ENCODE measurements around the gene WSB1.
"Not testable (repeated sequence)": the region's sequence is repeated elsewhere in the genome, so short reads cannot be mapped to it uniquely, and the experiment has no call there.

WSB1 gene

DNA sequence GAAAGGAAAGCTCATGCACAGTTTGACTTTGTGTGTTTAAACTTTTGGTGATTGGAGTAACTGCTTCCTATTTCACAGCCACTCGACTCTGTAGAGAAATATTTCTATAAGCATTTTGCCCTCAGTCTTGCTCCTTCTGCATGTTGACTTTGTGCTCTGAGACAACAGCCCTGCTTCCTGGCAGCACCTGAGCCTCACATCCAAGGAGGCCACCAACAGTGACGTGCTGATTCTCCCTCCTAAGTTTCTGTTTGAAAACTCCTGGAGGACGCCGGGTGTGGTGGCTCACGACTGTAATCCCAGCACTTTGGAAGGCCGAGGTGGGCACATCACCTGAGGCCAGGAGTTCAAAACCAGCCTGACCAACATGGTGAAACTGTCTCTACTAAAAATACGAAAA, 23.9 kb upstream of the WSB1 start:
- H3K27ac ChIP-seq: no peak overlapping the region
- no peak overlapping the region for H3K4me3 ChIP-seq

DNA sequence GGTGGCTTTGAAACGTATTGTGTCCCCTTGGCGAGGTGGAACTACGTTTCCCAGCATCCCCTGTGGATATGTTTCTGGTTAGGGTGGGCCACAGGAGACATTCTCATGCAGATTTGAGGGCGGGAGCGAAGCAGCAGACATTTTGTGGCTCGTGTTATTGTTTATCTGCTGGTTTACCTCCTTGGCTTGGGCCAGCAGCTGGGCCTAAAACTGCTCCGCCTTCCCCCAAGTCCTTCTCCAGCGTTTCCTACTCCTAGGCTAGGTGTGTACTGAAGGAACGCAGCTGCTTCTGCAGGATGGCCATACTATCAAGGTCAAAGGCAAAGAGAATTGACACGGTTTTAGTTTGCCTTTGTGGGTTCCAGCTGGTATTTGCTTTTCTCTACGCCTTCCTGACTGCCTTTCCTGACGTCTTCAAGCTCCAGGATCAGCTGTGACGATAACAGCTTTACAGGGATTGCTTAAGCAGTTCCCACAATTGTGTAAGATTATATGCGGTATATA, 17.2 kb upstream of the WSB1 start:
- Histone ChIP-seq H3K27ac (no peak overlapping the region), H3K4me3 (no peak overlapping the region)

DNA sequence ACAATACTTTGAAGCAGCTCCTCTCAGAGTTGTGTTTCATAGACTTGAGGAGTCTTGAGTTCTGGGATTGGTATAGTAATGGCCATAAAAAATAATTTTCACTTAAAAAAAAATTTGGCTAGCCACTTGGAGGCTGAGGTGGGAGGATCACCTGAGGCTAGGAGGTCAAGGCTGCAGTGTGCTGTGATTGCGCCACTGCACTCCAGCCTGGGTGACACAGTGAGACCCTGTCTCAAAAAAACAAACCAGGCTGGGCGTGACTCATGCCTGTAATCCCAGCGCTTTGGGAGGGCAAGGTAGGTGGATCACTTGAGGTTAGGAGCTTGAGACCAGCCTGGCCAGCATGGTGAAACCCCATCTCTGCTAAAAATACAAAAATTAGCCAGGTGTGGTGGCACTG, 14.8 kb upstream of the WSB1 start:
- not testable (repeated sequence) for H3K4me3 ChIP-seq, H3K27ac ChIP-seq

DNA sequence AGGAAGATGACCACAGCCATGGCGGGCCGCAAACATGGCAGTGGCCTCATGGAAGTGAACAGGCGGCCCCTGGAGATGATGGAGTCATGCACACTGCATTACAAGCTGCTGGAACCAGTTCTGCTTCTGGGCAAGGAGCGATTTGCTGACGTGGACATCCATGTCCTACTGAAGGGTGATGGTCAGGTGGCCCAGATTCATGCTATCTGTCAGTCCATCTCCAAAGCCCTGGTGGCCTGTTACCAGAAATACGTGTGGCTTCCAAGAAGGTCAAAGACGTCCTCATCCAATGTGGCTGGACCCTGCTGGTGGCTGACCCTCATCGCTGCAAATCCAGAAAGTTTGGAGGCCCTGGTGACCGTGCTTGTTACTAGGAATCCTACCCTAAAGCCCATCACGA, 13.4 kb upstream of the WSB1 start:
- Histone ChIP-seq H3K4me3 (no peak overlapping the region), H3K27ac (no peak overlapping the region)

DNA sequence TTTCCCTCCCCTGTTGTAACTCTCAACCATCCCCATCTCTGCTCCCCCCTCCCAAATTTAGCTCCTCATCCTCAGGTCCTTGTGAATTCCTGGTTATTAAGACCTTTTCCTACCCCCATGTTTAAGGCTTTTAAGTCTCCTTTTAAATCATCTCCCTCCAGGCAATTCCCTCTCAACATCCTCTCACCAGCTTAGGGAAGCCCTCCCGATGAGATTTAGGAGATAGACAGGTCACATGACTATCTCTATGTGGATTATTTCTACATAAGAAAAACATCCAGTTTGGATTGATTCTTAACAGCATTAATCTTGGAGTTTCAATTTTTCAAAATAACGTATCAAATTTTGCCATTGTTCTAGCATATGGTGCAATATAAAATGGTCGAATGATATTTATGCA, 12.5 kb upstream of the WSB1 start:
- Histone ChIP-seq H3K4me3 (no peak overlapping the region), H3K27ac (peak overlapping the region in 1 of 21 experiments; percentile 30)

DNA sequence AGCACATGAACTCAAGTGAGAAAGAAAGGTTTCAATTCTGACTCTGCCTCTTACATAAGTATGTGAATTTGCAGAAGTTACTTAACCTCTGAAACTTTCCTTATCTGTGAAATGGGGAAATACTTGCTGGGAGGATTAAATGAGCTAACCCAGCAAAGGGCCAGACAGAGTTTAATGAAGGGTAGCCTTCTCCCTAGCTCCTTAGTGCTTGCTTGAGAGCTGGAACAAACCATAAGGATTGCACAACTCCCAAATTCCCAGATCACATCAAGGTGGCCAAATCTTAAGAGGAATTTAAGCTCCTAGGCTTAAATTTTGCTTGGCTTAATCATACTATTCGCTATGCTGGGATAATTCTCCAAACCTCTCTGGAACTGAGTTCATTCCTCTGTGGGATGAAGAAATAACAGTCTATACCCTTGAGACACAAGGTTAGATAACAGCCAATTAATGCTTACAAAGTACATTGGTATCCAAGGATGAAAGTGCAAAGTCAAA, 11.8 kb upstream of the WSB1 start:
- Histone ChIP-seq H3K27ac (peak overlapping the region in 1 of 21 experiments; percentile 37), H3K4me3 (no peak overlapping the region)

DNA sequence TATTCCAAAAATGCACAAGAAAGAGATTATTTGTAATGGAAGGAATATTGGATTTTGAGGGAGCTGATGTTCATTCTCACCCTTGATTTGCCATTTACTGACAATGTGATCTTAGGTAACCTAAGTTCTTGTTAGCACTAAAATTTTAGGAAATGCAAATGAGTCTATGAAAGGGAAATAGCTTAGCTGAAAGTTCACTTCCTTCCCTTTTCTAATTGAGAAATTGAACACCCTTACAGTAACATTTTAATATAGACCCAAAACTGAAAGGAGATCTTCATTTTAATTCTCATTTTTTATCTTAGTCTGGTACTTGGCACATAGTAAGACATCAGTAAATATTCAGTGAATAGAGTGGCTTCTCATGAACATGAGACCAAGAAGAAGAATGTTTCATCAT, 10.9 kb upstream of the WSB1 start:
- Histone ChIP-seq H3K4me3 (no peak overlapping the region), H3K27ac (no peak overlapping the region)

DNA sequence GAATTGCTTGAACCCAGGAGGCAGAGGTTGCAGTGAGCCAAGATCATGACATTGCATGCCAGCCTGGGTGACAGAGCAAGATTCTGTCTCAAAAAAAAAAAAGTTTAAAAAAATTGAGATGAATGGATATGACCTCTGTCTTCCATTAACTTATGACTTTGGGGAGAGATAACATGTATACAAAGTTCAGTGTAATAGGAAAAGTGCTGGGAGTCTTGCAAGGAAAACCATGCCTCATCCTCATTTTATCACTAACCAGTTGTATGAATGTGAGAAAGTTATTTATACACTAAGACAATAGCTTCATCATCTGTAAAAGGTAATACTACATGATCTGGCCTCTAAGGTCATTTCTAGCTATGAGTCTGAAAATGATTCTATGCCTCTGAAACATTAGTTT, 10.2 kb upstream of the WSB1 start:
- no peak overlapping the region for H3K4me3 ChIP-seq
- H3K27ac ChIP-seq: no peak overlapping the region

DNA sequence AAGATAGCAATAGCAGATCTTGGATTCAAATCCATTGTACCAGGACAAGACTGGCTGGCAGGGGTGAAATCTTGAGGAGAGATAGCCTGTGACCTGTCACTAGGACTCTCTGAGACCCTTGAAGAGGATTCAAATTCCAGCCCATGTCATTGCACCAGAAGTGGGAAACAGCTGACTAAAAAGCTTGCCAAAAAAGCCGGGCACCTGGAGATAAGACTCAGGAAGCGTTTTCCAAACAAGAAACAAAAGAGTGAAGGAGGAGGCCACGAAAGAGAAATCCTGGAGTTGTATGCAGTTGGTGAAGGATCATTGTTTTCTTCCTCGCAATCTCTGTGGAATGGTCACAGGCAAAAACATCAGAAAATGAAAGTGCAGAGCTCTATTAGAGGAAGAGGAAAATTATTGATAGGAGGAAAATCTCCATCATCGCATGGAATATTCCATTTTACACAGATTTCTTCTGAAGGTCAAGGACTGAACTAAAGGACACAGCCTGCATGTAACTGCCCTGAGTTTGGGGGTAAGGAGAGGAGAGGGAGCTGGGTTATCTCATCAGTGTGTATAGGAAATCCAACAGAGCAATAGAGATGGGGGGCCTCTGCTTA, 9.0 kb upstream of the WSB1 start:
- Histone ChIP-seq H3K27ac (no peak overlapping the region), H3K4me3 (no peak overlapping the region)

DNA sequence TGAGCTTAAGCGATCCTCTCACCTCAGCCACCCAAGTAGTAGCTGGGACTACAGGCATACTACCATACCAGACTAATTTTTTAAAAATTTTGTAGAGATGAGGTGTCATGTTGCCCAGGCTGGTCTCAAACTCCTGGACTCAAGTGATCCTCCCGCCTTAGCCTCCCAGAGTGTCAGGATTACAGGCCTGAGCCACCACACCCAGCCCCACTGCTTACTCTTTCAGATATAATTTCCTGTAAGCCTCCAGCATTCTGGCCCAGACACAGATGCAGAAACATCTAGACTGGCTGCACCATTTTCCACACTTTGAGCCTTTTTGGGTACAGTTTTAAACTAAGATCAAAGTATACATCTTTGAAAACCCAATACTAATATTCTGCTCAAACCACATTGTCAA, 8.4 kb upstream of the WSB1 start:
- no peak overlapping the region for H3K4me3 ChIP-seq
- H3K27ac ChIP-seq: no peak overlapping the region

DNA sequence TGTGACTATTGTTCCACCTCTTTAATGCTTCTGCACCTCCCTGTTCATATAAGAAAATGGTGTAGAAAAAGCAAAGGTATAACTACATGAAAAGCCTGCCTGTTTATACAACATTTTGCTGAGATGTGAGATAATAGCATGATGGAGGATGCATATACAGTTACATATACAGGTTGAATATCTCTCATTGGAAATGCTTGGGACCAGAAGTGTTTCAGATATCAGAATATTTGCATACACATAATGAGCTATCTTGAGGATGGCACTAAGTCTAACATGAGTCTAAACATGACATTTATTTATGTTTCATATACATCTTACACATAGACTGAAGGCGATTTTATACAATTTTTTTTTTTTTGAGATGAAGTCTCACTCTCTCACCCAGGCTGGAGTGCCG, 5.7 kb upstream of the WSB1 start:
- Histone ChIP-seq H3K27ac (no peak overlapping the region), H3K4me3 (no peak overlapping the region)

DNA sequence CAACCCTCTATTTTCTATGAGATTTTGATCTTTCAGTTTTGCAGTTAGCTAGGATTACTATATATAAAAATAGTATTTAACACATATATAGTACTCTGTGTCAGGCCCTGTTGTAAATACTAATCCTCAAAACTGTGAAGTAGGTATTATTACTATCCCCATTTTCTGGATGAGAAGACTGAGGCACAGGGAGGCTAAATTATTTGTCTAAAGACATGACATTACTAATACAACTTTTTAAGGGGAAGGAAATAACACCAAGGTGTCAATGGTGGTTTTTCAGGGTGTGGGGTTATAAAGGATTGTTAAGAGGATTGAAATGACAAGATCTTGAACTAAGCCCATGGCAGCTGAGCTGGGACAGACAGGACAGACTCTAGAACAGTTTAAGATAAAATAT, 4.1 kb upstream of the WSB1 start:
- no peak overlapping the region for H3K27ac ChIP-seq
- H3K4me3 ChIP-seq: no peak overlapping the region

DNA sequence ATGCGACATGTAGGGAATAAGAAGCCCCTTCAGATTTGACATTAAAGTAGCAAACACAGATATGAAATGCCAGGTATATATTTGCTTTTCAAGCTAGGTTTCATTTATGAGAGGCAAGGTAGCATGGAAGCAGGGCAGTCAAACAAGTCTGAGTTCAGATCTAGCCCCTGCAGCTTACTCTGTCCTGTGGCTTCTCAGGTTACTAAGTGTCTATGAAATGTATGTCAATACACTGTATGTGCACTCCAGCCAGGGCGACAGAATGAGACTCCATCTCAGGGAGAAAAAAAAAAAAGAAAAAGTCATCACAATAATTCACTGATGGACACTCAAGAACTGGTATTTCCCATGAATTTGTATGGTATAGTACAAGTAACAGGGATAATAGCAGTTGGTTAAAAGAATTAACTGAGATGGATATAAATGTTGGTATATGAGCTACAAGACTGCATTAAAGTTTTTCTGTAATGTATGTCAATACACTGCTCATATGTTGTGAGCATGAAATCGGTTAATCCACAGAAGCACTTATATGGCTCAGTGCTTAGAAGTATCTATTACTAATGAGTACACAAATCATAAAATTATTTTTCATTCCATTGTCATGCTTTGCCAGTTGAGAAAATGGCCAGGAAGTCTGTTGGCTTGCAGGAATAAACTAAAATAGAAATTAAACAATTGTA, 2.9 kb upstream of the WSB1 start:
- Histone ChIP-seq H3K4me3 (no peak overlapping the region), H3K27ac (no peak overlapping the region)

DNA sequence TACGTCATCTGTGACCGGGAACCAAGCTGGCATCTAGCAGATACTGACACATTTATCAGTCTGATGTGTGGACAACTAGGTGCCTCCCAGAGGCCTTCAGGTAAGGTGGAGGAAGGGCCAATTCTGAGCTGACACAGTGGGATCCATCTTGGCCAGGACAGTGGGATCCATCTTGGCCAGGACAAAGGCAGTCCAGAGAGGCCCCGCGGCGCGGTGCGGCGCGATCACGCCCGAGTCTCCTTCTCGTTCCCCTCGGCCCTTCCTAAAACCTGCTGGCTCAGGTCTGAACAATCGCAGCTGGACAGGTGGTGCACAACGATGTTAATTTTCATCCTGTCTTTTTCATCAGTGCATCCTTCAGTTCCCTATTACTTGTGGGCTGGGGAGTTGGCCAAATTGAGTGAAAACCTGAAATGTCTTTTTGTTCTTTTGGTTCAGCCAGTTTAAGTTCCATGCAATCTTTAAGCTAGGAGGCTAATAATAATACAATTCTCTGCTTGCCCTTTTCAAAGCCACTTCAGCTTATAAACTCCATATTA, 486 bp upstream of the WSB1 start:
- Histone ChIP-seq H3K4me3 (peak overlapping the region in 6 of 7 experiments; percentile 66 to 98 (median 92)), H3K27ac (peak overlapping the region in 20 of 21 experiments; percentile 90 to 100 (median 99))

DNA sequence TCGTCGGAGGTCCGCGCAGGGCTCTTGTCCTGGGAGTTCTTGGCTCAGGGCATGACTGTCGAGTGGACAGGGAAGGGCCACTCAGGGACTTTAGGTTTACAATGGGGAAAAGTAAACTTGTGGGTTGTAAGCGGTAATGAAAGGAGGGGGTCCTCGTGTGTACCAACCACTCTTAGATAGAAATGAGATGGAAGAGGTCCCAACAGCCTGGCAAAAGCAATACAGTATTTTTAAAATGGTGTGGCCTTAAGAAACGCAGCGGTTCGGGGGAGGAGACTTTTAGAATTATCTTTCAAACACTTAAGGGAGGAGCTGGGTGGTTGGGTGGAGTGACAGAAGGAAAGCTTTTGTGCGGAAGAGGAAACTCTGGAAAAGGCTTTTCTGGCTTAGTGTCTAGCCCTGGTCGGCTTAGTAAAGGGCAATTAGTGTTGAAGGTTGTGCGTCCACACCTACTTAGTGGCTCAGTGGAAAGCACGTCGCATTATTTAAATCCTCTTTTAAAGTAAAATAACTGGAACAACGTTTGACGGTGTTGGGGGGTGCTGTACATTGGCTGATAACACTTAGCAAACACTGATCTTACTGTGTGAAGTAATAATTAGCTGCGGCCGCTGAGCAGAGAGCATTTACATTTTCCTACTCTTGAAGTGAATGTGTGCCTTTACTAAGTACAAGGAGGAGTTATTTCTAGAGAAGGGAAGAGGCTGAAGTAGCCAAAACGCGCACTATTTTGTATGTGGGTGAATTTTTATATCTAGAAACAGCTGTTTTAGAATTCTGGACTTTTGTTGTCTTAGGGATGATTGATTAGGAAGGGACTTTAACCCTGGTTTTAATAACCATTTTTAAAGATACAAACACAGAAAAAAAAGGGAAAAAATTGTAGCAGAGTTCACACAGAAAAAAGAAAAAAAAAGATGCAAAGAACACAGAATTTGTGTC, 1.0 kb downstream of the WSB1 start:
- Histone ChIP-seq H3K4me3 (peak overlapping the region; percentile 66 to 98 (median 93)), H3K27ac (peak overlapping the region; percentile 84 to 100 (median 99))

DNA sequence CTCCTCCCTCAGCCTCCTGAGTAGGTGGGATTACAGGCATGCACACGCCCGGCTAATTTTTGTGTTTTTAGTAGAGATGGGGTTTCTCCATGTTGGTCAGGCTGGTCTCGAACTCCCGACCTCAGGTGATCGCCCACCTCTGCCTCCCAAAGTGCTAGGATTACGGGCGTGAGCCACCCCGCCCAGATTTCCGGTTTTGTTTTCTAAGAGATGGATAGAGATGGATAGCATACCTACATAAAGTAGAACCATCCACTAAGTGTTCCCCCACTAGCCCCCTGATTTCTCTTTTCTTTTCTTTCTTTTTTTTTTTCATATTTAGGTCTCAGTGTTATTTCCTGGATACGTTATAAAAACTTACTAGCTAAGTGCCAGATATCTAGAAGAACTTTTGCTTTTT, 2.0 kb downstream of the WSB1 start:
- Histone ChIP-seq H3K4me3 (peak overlapping the region; percentile 66 to 98 (median 93)), H3K27ac (peak overlapping the region in 18 of 21 experiments; percentile 95 to 100 (median 99))

DNA sequence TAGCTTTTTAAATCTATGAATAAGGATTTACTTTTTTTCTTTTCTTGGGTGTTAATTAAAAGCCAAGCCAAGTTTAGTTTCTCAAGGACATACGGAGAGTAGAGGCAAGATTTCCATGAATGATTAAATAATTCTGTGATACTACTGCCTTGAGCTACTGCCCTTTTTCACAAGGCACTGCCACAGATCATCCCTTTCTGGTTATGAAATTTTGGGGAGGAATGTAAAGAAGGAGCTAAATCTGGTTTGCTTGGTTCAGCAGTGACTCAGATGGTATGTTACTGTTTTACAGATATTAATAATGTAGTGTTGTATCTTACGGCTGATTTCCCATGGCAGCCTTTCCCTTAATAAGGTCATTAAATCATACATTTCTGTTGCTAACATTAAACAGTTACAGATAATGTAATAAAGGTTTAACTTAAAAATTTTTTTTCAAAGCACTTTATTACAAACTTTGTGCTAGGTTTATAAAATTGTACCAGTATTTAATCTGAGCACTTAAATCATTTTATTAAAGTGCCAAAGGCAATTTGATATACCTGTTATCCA, 2.6 kb downstream of the WSB1 start:
- Histone ChIP-seq H3K27ac (peak overlapping the region in 14 of 21 experiments; percentile 95 to 100 (median 99)), H3K4me3 (peak overlapping the region; percentile 66 to 98 (median 93))

DNA sequence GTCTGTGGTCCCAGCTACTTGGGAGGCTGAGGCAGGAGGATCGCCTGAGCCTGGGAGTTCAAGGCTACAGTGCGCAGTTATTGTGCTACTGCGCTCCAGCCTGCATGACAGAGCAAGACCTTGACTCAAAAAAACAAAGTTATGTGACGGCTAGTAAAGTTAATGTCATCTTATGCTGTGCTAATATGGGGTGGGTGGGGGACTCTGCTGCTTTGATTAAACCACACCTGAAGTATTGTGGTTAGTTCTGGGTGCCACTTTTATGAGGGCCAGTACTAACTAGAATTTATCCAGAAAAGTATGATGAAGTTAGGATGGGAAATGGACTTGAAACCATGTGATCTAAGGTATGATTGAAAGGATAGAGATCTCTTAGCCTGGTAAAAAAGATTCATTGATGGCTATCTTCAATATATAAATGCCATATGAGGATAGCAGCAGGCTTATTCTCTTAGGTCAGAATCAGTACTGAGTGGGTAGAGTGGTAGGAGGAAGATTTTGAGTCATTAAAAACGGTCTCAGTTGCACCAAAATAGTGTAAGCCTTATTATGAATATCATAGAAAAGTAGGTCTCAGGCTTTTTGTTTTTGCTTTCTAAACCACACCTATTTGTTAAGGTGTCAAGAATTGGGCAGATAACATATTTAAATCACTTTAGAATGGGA, 5.6 kb downstream of the WSB1 start:
- Histone ChIP-seq H3K4me3 (no peak overlapping the region), H3K27ac (peak overlapping the region in 1 of 21 experiments; percentile 33)

DNA sequence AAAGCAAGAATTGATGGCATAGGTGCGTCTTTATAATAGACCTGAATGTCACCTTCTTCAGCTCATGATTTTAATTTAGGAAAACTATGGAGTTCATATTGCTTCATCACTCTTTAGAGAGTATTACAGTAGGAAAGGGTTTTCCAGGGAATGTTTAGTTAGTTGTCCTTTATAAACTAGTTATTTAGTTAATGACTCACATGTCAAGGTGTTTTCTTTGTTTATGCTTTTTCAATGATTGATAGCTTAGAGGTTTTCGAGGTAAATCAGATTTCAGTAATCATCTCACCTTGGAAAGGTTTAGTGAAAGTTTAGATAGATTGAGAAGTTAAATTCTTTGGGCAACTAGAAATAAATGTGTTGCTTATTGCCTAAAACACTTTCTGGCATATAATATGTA, 9.8 kb downstream of the WSB1 start:
- no peak overlapping the region for H3K4me3 ChIP-seq
- H3K27ac ChIP-seq: no peak overlapping the region

Data from skin epidermis (tissue), 12 donors.